ENCODE results near the gene BLOC1S6. TPM values are rescaled to one million over a fixed set of nuclear protein-coding genes. Genes with fewer than 3 reads are reported as not detected.

BLOC1S6 gene
- total and polyA plus RNA-seq, 4 donors, result 13.3 to 37.0 (median 21.5) TPM

DNA sequence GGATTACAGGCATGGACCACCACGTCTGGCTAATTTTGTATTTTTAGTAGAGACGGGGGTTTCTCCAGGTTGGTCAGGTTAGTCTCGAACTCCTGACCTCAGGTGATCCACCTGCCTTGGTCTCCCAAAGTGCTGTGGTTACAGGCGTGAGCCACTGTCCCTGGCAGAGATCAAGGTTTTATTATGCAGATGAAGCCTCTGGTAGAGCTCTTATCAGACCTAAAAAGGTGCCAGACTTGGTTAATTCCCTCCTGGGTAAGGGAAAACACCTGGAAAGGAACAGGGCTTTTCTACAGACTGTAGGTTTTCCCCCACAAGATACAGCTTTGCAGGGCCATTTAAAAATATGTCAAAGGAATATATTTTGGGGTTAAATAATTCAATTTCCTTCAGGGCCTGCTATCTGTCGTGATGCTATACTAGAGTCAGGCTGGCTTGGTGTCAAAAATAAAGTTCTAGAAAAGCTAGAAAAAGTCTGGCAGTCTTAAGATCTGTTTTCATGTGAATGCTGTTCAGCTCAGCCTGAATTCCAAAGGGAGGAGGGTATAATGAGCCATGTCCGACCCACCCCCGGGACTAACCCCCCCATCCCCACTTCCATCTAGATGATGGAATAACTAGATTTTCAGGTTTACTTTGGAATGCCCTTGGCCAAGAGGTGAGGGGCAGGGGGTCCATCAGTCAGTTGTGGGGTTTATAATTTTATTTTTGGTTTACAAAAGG, 1.9 kb upstream of the BLOC1S6 start:
- WGBS, result 85% methylated on average over 7 of the region's 7 CpGs
- no peak overlapping the region for H3K9ac ChIP-seq (ENCODE audit: low read depth in 1 of 2, low read length in 2 of 2)
- no peak overlapping the region for H3K4me3 ChIP-seq (ENCODE audit: low read depth in 1 of 3, low read length in 3 of 3)
- H3K9me3 ChIP-seq (ENCODE audit: control insufficient read depth in 4 of 4, low read length in 3 of 4), result no peaks in the 10 kb centered on the region
- no peaks in the 10 kb centered on the region for H3K27me3 ChIP-seq (ENCODE audit: control insufficient read depth in 4 of 4, insufficient read depth in 4 of 4, low read length in 3 of 4)
- H3K36me3 ChIP-seq (ENCODE audit: control insufficient read depth in 4 of 4, insufficient read depth in 3 of 4, low read depth in 1 of 4, low read length in 3 of 4), result peaks cover 0 to 1% (median 0%) of the 10 kb centered on the region in 4 donors
- DNase-seq (ENCODE audit: low spot score), result no peak
- TF ChIP-seq RXRA (IDR thresholded peaks at IDR 0.05) (no peak), SP1 (IDR thresholded peaks at IDR 0.05) (no peak), CTCF (IDR thresholded peaks at IDR 0.05; ENCODE audit: low read depth, low read length, missing input control) (no peak), RAD21 (IDR thresholded peaks at IDR 0.05) (no peak), ZBTB33 (IDR thresholded peaks at IDR 0.05) (no peak), FOXA2 (IDR thresholded peaks at IDR 0.05) (no peak), ATF3 (IDR thresholded peaks at IDR 0.05) (no peak), EGR1 (IDR thresholded peaks at IDR 0.05; ENCODE audit: low read depth in 2 of 2) (no peak), YY1 (IDR thresholded peaks at IDR 0.05) (no peak), NR2F2 (IDR thresholded peaks at IDR 0.05) (no peak), GABPA (IDR thresholded peaks at IDR 0.05 in 1 of 2, conservative IDR thresholded peaks at IDR 0.05 in 1 of 2) (no peak), HNF4G (IDR thresholded peaks at IDR 0.05) (no peak)
- TF ChIP-seq, protein P1, sequence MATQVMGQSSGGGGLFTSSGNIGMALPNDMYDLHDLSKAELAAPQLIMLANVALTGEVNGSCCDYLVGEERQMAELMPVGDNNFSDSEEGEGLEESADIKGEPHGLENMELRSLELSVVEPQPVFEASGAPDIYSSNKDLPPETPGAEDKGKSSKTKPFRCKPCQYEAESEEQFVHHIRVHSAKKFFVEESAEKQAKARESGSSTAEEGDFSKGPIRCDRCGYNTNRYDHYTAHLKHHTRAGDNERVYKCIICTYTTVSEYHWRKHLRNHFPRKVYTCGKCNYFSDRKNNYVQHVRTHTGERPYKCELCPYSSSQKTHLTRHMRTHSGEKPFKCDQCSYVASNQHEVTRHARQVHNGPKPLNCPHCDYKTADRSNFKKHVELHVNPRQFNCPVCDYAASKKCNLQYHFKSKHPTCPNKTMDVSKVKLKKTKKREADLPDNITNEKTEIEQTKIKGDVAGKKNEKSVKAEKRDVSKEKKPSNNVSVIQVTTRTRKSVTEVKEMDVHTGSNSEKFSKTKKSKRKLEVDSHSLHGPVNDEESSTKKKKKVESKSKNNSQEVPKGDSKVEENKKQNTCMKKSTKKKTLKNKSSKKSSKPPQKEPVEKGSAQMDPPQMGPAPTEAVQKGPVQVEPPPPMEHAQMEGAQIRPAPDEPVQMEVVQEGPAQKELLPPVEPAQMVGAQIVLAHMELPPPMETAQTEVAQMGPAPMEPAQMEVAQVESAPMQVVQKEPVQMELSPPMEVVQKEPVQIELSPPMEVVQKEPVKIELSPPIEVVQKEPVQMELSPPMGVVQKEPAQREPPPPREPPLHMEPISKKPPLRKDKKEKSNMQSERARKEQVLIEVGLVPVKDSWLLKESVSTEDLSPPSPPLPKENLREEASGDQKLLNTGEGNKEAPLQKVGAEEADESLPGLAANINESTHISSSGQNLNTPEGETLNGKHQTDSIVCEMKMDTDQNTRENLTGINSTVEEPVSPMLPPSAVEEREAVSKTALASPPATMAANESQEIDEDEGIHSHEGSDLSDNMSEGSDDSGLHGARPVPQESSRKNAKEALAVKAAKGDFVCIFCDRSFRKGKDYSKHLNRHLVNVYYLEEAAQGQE (IDR thresholded peaks at IDR 0.05), result no peak
- TF ChIP-seq, protein P2, sequence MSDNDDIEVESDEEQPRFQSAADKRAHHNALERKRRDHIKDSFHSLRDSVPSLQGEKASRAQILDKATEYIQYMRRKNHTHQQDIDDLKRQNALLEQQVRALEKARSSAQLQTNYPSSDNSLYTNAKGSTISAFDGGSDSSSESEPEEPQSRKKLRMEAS (IDR thresholded peaks at IDR 0.05), result no peak
- H3K4me1 ChIP-seq (ENCODE audit: control insufficient read depth in 4 of 4, insufficient read depth in 4 of 4, low read length in 3 of 4), result peaks cover 0 to 27% (median 20%) of the 10 kb centered on the region in 4 donors
- H3K27ac ChIP-seq (ENCODE audit: low read depth in 1 of 2, low read length in 2 of 2), result no peak overlapping the region

DNA sequence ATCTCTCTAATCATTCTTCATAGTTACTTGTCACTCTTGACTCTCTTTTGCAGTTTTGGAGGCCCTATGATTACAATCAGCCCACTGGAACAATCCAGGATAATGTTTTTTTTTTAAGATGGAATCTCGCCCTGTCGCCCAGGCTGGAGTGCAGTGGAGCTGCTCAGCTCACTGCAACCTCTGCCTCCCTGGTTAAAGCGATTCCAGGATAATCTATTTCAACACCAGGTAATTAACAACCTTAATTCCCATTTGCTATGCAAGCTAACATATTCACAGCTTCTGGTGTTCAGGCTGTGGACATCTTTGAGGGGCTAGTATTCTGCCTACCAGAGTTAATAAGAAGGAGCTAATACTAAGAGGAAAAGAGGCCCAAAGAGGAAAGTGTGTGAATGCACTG, 1.1 kb upstream of the BLOC1S6 start:
- Histone ChIP-seq H3K4me1 (ENCODE audit: control insufficient read depth in 4 of 4, insufficient read depth in 4 of 4, low read length in 3 of 4) (peaks cover 0 to 27% (median 20%) of the 10 kb centered on the region in 4 donors), H3K27me3 (ENCODE audit: control insufficient read depth in 4 of 4, insufficient read depth in 4 of 4, low read length in 3 of 4) (no peaks in the 10 kb centered on the region), H3K9ac (ENCODE audit: low read depth in 1 of 2, low read length in 2 of 2) (peak overlapping the region; percentile 13 to 96), H3K36me3 (ENCODE audit: control insufficient read depth in 4 of 4, insufficient read depth in 3 of 4, low read depth in 1 of 4, low read length in 3 of 4) (peaks cover 0 to 1% (median 0%) of the 10 kb centered on the region in 4 donors), H3K4me3 (ENCODE audit: low read depth in 1 of 3, low read length in 3 of 3) (peak overlapping the region; percentile 77 to 96 (median 87)), H3K9me3 (ENCODE audit: control insufficient read depth in 4 of 4, low read length in 3 of 4) (no peaks in the 10 kb centered on the region), H3K27ac (ENCODE audit: low read depth in 1 of 2, low read length in 2 of 2) (peak overlapping the region; percentile 97 to 99)
- 76% methylated on average over 3 of the region's 3 CpGs for WGBS
- TF ChIP-seq, protein P1 (IDR thresholded peaks at IDR 0.05), result no peak
- TF ChIP-seq ATF3 (IDR thresholded peaks at IDR 0.05), result no peak
- DNase-seq (ENCODE audit: low spot score), result no peak
